Measurements from ENCODE around the gene FAM111B.
"Not testable (repeated sequence)": the region's sequence is repeated elsewhere in the genome, so short reads cannot be mapped to it uniquely, and the experiment has no call there.

The FAM111B gene, protein sequence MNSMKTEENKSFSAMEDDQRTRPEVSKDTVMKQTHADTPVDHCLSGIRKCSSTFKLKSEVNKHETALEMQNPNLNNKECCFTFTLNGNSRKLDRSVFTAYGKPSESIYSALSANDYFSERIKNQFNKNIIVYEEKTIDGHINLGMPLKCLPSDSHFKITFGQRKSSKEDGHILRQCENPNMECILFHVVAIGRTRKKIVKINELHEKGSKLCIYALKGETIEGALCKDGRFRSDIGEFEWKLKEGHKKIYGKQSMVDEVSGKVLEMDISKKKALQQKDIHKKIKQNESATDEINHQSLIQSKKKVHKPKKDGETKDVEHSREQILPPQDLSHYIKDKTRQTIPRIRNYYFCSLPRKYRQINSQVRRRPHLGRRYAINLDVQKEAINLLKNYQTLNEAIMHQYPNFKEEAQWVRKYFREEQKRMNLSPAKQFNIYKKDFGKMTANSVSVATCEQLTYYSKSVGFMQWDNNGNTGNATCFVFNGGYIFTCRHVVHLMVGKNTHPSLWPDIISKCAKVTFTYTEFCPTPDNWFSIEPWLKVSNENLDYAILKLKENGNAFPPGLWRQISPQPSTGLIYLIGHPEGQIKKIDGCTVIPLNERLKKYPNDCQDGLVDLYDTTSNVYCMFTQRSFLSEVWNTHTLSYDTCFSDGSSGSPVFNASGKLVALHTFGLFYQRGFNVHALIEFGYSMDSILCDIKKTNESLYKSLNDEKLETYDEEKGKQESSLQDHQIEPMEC

DNA sequence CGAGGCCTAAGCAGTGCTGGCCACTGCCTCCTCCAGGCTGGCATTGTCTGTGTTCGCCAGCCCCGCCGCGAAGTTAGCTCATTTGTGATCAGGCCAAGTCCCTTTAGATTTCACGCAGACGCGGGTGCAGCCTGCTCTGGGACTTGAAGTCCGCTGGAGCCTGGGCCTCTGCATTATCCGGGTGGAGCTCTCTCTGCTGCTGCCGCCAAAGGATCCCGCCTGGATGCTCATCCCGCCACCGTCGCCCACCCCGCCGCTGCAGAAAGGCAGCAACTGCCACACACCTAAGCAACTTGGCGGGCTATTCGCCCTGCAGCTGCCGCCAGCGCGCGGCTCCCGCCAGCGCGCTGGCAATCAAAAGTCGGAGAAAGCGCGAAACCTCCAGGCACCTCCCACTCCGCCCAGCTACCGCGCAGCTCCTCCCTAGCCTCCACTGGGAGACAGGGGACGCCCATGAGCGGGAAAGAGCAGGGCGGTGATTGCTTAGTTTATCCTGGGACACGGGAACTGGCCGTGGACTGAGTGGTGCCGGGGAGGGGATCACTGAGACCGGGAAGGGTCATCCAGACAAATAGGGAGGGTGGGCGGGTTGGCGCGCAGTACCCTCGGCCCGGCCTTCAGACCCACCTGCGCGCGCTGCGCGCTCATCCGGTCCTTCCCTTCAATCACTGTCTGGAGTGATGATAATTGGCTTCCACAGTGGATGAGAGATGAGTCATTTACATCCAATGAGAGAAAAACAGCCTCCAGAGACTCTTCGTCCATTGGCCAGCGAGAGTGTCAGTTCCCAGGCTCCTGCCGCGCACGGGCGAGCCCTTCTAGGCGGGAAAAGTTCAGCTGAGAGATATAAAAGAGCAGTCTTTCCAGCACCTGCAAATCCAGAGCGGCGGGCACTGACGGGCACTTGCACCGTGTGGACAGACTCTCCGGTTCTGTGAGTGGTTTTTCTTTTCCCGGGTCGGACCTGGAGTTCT, at the start of gene FAM111B:
Gene FAM111B, plus strand, starts transcription at position 875 of the 974 bp plus-strand sequence. CDS start 2,389 bp downstream, outside the sequence.
- peak; percentile 95 for DNase-seq (ENCODE audit: low spot score)

DNA sequence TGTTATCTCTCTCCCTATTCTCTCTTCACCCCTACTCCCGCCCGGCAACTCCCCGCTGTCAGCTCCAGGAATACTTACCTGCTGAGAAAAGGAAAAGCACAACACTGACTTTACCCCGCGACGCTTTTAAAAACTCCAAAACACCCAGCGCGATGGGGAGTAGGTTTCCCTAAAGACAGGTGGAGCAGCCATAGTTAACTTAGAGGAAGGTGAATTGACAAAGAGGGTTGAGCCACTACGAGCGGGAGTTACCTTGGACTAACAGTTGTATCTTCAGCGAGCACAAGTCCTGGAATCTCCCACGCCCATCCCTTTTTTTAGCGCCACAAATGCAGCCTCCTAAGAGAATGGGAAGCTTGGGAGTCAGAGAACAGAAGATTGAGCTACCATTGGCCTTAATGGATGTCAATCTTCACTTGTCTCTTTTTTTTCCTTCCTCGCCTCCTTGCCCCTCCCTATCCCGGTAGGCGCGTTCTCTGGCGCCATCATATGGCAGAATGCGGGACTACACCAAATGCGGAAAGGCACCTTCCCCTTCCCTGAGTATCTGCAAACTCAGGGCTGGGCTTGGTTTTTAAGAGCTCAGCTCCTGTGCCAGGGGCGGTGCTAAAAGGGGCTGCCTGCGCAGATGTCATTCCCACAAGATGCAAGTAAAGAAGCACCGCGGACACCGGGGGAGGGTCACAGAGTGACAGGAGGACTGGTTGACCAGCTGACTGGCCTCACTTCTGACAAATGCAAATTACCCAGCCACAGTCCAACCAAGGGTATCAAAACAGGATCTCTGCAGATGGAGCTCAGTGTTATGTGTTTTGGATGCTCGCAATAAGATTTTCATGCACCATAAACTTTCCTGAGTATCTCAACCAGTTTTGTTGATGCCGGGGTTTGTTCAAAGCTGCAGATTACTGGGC, 48.7 kb upstream of the FAM111B start:
- DNase-seq (ENCODE audit: low spot score), result peak; percentile 97

DNA sequence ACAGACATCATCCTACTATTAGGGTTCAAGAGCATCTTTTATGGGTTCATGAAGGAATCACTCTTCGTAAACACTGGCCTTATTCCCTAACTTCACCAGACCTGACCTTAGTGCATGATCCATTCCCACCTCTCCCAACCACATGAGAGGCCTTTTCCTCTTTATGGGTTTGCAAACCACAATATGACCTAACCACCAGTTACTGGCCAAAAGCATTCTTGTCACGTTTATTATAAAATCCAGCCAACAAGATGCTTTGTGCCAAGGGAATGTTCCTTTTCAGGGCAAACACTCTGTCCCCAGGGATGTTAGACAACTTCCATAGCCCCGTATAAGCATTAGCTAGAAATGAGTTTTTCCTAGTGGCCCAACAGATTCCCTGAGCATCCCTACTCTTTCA, 46.9 kb upstream of the FAM111B start:
- DNase-seq (ENCODE audit: low spot score), result not testable (repeated sequence)

DNA sequence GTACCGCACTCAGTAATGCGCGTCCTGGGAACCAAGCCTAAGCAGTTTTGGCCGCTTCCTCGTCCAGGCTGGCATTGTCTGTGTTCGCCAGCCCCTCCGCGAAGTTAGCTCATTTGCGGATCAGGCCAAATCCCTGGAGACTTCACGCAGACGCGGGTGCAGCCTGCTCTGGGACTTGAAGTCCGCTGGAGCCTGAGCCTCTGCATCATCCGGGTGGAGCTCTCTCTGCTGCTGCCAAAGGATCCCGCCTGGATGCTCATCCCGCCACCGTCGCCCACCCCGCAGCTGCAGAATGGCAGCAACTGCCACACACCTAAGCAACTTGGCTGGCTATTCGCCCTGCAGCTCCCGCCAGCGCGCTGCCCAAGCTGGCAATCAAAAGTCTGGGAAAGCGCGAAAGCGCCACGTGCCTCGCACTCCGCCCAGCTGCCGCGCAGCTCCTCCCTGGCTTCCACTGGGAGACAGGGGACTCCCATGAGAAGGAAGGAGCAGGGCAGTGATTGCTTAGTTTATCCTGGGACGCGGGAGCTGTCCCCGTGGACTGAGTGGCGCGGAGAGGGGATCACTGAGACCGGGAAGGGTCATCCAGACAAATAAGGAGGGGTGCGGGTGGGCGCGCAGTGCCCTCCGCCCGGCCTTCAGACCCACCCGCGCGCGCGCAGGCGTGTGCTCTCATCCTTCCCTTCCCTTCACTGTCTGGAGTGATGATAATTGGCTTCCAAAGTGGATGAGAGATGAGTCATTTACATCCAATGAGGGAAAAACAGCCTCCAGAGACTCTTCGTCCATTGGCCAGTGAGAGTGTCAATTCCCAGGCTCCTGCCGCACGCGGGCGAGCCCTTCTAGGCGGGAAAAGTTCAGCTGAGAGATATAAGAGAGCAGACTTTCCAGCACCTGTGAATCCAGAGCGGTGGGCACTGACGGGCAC, 44.2 kb upstream of the FAM111B start:
- DNase-seq (ENCODE audit: low spot score), result no peak

DNA sequence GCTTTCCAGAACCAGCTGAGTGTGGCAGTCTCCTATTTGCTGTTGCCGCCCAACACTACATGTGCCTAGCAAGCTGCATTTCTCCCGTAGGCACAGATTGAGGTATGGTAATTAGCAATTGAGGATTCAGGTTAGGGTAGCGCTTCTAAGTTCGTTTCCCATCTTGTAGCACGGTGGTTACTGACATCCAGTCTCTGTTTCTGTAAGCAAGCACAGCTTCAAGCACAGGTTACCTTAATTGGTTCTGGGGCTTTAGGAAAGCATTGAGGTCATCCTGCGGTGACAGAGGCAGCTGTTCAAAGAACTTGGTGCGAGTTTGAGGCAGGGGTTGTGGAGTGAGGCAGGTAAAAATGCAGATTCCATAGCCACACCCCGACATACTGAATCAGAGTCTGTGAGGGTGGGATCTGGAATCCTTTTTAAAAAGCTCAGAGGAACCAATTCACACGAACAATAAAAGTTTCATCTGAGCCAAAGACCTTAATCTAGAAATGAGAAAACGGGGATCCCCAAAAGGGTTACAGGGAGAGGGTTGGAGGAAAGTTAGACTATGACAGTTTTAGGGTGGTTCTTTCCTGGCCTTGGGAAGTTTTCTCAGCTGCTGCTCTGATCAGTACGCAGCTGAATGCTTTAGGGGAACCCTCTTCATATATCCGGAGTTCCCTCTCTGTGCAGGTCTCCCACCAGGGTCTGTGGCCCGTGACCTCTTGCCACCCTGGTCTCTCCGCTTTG, 42.9 kb upstream of the FAM111B start:
- DNase-seq (ENCODE audit: low spot score), result not testable (repeated sequence)

DNA sequence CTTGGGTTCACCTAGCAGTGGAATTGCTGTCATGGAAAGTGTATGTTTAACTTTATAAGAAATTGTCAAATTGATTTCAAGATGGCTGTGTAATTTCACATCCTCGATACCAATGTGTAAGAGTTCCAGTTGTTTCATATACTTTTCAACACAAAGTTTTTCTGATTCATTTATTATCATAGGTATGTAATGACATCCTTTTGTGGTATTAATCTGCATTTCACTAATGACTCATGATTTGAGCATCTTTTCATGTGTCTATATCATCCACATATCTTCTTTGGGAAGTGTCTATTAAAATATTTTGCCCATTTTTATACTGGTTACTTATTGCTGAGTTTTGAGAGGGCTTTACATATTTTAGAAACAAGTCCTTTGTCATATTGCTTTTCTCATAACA, 38.0 kb upstream of the FAM111B start:
- DNase-seq (ENCODE audit: low spot score), result no peak

DNA sequence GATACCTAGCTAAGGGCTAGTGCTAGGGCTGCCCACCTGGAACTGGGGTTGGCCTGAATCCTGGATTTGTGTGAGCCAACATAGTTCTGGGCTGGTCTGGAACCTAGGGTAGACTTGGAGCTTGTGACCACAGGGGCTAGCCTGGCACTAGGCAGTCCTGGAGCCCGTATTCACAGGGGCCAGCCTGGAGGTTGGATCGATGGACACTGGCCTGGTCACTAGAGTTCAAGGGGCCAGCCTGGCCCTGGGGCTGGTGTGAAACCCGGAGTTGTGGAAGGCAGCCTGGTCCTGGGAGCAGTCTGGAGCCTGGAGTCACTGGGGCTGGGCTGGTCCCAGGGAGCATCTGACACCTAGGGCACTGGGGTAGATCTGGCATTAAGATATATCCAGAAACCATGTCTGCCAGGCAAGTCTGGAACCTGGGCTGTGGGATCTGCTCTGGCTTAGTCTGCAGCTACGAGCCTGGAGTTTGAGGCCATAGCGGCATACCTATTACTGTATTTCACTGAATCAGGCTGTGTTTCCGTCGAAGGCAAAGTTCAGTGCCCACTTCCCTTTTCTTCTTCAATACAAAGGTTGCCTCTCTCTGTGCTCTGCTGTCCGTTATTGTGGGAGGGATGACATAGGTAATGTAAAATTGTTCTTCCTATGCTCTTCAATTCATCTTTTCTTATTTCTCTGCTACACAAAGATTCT, 30.0 kb upstream of the FAM111B start:
- DNase-seq (ENCODE audit: low spot score), result peak; percentile 54

DNA sequence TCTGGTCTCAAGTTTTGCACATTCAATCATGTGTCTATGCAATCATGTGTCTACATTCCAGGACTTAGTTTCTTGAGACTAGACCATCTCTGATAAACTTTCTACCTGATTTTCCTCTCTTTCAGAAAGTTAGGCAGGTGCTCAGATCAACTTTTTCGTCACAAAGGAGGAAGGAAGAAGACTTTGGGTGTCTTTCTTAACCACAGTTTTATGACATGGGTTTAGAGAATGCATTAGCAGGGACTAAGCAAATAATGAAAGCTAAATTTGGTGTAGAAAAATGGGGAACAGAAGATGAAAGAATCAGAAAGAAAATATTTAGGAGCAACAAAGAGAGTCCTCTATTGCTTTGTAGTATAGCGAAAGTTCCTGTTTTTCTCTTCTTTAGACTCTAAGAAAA, 28.6 kb upstream of the FAM111B start:
- peak; percentile 28 for DNase-seq (ENCODE audit: low spot score)

DNA sequence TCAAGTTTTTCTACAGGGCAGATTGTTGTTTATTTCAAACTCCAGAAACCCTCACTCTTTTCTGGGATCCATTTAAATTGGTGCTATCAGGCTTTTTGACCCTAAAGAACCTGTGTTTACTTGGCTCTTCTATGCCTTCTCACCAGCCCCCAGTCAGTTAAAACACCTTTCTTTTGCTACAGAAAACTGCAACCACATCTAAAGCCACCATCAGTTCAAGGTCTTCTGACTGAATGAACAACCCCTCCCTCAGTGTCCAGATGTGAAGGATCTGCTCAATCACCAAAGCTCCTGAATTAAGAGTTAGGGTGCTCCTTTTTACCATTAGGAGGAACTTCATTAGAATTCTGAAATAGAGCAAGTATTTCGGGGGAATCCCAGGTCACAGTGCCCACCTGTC, 28.0 kb upstream of the FAM111B start:
- DNase-seq (ENCODE audit: low spot score), result no peak

DNA sequence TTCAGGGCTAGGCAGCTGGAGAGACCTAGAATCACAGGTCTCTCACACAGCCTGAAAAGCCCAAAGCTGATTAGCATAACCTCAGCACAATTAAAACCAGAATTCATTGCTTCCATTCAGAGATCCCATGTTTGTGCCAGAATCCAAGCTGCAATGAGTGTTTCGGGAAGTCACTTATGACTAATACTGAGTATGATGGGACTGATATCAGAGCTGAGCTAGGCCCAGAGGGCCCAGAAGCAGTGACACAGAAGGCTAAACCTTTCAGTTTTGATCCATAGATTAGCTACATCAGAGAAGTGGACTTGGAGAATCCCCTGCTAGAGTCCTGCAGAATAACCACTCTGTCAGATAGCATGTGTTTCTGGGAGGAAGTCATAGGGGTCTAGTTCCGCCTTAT, 26.6 kb upstream of the FAM111B start:
- not testable (repeated sequence) for DNase-seq (ENCODE audit: low spot score)

DNA sequence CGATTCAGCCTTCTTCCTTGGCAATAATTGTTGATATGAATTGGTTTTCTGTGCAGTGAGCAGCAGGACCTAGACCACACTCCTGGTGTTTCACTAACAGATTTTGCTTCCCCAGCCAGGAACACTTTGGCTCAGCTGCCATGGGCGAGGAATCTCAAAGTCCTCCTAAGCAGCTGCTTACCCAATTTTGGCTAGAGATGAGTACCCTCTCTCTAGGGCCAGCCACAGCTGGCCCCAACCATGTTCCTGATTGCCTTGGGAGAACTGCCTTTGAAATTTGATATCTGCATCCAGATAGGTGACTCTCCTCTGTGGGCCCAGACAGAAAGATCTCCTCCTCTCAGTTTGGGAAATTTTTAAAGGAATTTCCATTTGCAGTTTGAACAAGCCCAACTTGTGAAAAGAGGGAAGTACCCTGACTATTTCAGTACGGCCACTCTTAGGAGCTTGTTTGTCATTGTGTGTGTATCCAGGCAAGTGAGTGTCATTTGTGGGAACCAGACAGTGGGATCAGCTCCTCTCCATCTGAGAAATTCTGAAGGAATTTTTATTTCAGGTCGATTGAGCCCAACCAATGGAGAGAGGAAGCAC, 25.5 kb upstream of the FAM111B start:
- DNase-seq (ENCODE audit: low spot score), result not testable (repeated sequence)

DNA sequence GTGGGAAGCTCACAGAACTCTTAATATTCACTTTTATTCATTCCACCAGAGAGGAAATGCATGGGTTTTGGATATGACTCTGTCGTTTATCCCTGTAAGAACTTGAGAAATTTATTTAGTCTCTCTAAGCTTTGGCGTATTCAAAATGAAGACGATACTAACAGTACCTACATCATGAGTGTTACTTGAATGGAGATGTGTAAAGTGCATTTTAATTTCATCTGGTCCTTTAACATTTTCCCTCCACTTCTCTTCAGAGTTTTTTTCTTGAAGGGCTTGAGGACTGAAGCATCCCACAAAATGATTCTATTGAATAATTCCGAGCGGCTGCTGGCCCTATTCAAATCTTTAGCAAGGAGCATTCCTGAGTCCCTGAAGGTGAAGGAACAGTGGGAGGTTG, 21.0 kb upstream of the FAM111B start, which contains the start of gene GLYATL1B:
Gene GLYATL1B, plus strand, starts transcription at position 301 of the 400 bp plus-strand sequence. Its CDS starts 0 bp downstream, at position 301.
- DNase-seq (ENCODE audit: low spot score), result not testable (repeated sequence)

DNA sequence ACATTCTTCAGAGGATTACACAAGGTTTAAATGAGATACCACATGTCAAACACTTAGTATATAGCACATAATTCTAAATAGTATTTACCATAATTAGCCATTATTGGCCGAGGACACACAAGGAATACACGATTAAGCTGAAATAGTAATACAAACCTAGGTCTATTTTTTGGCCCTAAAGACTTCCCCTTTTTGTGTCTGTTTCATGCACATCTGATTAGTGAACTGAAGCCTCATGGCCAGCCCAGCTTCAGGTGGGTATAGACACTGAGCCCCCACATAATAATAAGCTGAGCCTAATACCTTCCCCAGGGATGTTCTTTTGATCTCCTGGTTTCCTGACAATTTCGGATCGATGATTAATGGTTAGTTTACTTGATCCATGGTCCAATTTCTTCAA, 18.9 kb upstream of the FAM111B start:
- peak; percentile 55 for DNase-seq (ENCODE audit: low spot score)

DNA sequence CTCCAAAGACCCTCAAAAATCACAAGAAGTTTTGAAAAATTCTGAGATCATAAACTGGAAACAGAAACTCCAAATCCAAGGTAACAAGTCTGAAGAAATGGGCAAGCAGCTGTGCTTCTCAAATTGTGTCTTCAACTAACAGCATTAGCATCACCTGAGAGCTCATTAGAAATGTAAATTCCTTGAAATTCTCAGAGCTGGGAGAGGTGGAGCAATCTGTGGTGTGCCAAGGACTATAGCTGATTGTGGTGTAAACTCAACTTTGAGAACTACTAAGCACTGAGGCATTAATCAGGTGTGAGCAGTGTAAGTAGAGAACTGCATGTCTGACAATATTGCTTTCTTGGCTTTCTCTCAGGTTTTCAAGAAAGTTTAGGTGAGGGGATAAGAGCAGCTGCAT, 13.5 kb upstream of the FAM111B start:
- not testable (repeated sequence) for DNase-seq (ENCODE audit: low spot score)

DNA sequence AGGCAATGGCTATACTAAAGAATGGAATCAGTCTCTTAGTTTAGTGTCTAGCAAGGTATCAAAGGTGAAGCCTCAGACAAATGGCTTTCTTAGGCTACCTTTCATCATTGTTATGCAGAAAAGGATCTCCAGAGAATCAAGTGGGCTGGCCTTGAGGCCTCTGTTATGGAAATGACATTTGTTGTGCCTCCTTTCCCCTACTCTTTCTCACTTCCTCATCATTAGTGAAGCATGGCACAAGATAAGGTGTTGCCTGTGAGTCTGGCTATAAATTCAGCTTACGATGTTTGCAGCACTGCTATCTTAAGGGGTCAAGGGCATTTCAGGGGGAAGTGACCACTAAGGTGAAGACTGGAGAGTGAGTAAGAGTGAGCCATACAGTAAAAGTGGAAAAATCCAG, 11.8 kb upstream of the FAM111B start:
- DNase-seq (ENCODE audit: low spot score), result peak; percentile 30

DNA sequence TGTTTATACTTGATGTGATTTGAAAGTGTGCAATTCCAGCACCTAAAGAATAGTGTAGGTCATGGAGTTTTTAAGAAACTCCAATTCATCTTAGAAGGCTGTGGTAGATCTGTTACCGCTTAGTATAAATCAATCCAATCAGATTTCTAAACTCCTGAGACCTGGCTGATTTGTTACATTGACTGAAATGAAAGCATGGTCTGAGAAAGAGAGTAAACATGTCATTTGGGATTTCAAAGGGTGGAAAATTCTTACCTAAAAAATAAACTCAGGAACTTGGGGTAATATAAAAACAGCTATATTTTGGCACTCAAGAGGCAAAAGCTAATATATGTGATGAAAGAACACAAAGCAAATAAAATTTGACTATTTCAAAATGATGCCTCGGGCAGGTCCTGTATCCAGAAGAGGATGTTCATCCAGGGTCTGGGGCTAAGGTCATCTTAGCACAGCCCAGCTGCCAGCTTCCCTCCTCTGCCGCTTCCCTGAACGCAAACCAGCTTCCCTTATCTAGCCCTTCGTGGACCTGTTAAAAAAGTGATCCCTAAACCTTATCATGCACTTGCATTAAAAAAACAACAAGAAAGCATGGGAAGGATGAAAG, 11.0 kb upstream of the FAM111B start:
- DNase-seq (ENCODE audit: low spot score), result not testable (repeated sequence)

DNA sequence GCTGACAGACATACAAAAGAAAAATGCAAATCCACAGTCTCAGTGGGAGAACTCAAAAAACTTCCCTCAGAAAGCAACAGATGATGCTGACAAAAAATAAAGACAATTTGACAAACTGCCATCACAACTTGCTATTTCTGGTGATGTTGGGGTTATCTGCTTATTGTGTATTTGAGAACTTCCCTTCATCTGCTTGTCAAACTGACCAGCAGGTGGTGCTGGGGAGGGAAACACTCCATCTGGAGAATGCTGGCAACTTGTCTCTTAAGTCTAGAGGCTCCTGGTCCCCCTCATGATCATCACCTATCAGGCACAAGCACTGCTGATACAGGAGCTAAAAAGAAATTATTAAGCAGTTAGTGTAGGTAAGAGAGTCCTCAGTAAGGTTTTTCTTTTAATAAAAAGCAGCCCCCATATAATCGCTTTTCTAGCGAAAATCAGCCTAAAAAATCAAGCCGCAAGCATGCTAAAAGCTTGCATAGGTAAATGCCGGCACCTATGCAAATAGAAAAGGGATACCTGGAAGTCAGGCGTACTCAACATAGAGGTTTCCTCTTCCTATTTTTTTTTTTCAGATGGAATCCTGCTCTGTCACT, 9.8 kb upstream of the FAM111B start:
- DNase-seq (ENCODE audit: low spot score), result peak; percentile 89
